ENCODE data around the gene CEPT1.

Gene CEPT1

DNA sequence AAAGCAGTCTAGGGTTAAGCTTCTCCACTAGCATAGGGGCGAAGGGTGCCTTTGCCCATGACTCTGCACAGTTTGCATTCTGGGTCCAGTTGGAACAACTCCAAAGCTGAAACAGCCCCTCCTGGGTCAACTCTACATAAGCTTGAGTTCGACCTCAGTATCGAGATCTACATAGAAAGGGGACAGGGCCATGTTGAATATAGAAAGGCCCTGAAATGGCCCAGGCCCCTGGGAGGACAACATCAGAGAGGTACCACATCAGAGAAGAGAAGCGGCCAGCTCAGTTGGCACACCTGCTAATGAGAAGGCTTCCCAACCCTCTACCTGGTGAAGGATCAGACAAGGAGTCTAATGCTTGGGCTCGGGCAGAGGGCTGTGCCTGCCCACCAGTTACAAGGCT is 58.8 kb downstream of the CEPT1 start:
- H3K4me1 ChIP-seq (ENCODE audit: control insufficient read depth, insufficient read depth, low read length) = peaks cover 4% of the 10 kb centered on the region
- H3K9me3 ChIP-seq (ENCODE audit: control insufficient read depth, insufficient read depth, low read length) = no peaks in the 10 kb centered on the region
- no peak overlapping the region for H3K4me3 ChIP-seq (ENCODE audit: low read depth, low read length)
- peaks cover 19% of the 10 kb centered on the region for H3K27me3 ChIP-seq (ENCODE audit: control insufficient read depth, insufficient read depth, low read length)
- H3K36me3 ChIP-seq (ENCODE audit: control insufficient read depth, insufficient read depth, low read length) = no peaks in the 10 kb centered on the region
- no peak overlapping the region for H3K9ac ChIP-seq (ENCODE audit: low read depth, low read length)

DNA sequence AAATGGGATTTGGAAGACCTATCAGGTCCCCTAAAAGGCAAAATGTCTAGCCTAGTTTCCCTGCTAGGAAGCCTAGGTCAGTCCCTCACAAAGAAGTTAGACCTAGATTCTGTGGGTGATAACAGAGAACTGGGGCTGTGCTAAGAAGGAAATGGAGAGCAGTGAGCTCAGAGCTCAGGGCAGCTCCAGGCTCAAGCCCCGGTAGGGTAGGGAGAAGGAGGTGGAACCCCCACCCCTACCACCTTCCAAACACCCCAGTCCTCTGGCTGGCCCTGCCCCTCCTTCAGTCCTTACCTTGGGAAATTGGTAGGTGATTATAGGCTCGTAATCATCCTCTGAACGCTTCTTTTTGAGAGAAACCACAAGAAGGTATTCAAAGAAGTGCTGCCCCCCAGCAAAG is 59.3 kb downstream of the CEPT1 start:
- Histone ChIP-seq H3K4me1 (ENCODE audit: control insufficient read depth, insufficient read depth, low read length) (peaks cover 4% of the 10 kb centered on the region), H3K9me3 (ENCODE audit: control insufficient read depth, insufficient read depth, low read length) (no peaks in the 10 kb centered on the region), H3K36me3 (ENCODE audit: control insufficient read depth, insufficient read depth, low read length) (no peaks in the 10 kb centered on the region), H3K4me3 (ENCODE audit: low read depth, low read length) (no peak overlapping the region), H3K9ac (ENCODE audit: low read depth, low read length) (no peak overlapping the region), H3K27me3 (ENCODE audit: control insufficient read depth, insufficient read depth, low read length) (peaks cover 20% of the 10 kb centered on the region)

DNA sequence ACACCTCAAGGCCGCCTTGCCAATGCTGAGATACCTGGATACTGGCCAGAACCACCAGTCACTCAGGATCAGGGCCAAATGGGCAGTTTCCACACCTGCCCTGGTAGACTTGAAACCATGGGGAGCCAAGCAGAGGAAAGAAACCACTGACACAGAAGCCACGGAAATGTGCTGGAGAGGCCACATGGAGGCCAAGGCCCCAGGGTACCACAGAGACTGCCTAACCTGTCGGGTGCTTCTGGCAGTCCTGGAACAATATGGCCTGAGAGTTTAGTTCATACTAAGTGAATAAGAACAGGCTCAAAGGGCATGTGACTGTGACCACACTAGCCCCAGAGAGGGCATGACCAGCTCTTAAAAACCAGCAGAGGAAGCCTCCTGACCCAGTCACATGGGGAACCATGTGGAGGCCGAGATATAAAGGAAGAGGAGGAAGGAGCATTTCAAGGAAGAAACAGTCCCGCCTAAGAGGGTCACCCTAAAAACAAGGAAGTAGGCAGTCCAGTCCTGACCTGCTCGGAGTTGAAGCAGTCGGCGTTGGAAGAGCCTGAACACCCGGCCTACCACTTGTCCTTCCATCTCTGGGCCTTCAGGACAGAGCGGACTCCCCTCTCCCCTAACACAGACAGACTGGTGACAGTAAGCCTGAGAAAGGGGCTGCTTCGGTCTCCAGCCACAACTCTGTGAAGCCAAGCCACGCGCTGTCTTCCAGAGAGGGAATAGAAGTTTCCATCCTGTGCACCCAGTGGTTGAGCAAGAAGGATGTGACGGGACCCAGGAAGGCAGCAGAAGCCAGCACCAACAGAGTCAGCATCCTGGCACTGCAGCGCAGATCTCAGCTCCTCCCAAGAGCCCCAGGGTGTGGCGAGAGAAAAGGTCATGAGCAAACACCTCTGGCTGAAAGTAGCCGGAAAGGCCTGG is 60.1 kb downstream of the CEPT1 start, which contains the start of gene DENND2D:
Gene DENND2D, minus strand, starts transcription at position 766 of the 921 bp plus-strand sequence. Its CDS starts 187 bp downstream, at position 579.
- H3K9ac ChIP-seq (ENCODE audit: low read depth, low read length) = no peak within 1 kb of the TSS
- no peak within 1 kb of the TSS for H3K4me3 ChIP-seq (ENCODE audit: low read depth, low read length)
- H3K4me1 ChIP-seq (ENCODE audit: control insufficient read depth, insufficient read depth, low read length) = peaks cover 4% of the 10 kb centered on the region
- H3K27me3 ChIP-seq (ENCODE audit: control insufficient read depth, insufficient read depth, low read length) = peaks cover 28% of the 10 kb centered on the region
- no peaks in the 10 kb centered on the region for H3K9me3 ChIP-seq (ENCODE audit: control insufficient read depth, insufficient read depth, low read length)
- H3K36me3 ChIP-seq (ENCODE audit: control insufficient read depth, insufficient read depth, low read length) = no peaks in the 10 kb centered on the region

DNA sequence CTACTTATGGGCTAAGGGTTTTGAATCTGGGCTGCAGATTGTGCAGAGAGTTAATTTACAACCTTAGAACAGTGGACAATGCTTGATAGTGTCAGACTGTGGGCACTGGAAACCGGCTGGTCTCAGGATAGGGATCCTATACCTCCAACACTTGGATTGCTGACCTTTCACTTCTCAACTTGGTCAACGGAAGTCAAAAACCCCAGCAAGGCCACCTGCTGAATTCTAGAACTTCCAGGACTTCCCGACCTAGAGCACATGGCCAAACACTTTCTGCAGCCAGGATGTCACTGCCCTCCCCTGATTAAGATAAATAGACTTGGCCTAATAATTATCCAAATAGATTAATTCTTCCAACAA is 60.8 kb downstream of the CEPT1 start:
- Histone ChIP-seq H3K4me3 (ENCODE audit: low read depth, low read length) (no peak overlapping the region), H3K36me3 (ENCODE audit: control insufficient read depth, insufficient read depth, low read length) (no peaks in the 10 kb centered on the region), H3K9ac (ENCODE audit: low read depth, low read length) (no peak overlapping the region), H3K4me1 (ENCODE audit: control insufficient read depth, insufficient read depth, low read length) (peaks cover 4% of the 10 kb centered on the region), H3K9me3 (ENCODE audit: control insufficient read depth, insufficient read depth, low read length) (no peaks in the 10 kb centered on the region), H3K27me3 (ENCODE audit: control insufficient read depth, insufficient read depth, low read length) (peaks cover 34% of the 10 kb centered on the region)

DNA sequence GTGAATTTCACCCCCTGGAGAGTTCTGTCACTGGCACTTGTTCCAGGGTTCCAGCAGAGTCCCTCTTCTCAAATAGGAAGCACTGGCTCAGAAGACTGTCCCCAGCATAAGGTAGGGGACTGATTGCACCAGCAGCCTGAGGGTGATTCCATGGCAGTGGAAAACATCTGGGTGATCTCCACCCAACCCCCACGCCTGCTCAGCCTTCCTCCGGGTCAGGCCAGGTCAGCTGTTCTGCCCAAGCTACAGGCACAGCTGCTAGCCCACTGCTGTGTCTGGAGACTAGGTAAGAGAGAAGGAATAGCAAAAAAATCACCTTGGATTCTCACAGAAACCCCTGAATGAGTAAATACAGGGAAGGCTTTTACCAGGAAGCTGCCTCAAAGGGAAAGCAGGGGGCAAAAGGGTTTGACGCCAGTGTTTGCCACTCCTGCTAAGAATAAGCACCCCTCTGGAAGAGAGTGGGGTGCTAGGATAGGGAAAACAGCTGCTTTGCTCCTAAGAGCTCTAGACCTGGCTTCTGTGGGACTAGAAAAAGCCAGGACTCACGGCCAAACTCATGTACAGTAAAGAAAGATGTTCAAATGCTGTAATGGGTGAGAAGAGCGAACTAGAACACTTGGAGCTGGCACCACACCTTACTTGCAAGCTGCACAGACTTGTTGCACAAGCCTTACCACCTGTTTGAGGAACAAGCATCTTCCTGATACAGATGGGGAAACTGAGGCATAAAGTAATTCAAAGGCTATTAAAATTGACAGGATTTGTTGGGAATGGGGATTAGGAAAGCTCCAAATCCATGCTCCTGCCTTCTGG is 61.5 kb downstream of the CEPT1 start:
- H3K27me3 ChIP-seq (ENCODE audit: control insufficient read depth, insufficient read depth, low read length) = peaks cover 40% of the 10 kb centered on the region
- peaks cover 4% of the 10 kb centered on the region for H3K4me1 ChIP-seq (ENCODE audit: control insufficient read depth, insufficient read depth, low read length)
- no peak overlapping the region for H3K4me3 ChIP-seq (ENCODE audit: low read depth, low read length)
- no peaks in the 10 kb centered on the region for H3K9me3 ChIP-seq (ENCODE audit: control insufficient read depth, insufficient read depth, low read length)
- no peak overlapping the region for H3K9ac ChIP-seq (ENCODE audit: low read depth, low read length)
- H3K36me3 ChIP-seq (ENCODE audit: control insufficient read depth, insufficient read depth, low read length) = no peaks in the 10 kb centered on the region

DNA sequence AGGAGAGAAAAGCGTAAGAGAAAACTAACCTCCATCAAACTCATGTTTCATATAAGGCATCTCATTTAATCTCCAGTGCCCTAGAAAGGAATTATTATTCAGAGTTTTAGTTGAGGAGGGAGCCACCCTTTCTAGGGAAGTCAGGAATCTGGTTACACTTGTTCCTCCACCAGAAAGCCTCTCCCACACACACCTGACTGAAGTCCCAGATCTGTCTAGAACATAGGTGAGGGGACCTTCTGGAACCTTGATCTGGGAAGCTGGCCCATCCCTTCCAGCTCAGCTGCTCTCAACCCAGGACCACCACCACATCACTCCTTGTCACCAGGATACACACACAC is 62.3 kb downstream of the CEPT1 start:
- H3K9ac ChIP-seq (ENCODE audit: low read depth, low read length) = no peak overlapping the region
- H3K27me3 ChIP-seq (ENCODE audit: control insufficient read depth, insufficient read depth, low read length) = peaks cover 41% of the 10 kb centered on the region
- no peak overlapping the region for H3K4me3 ChIP-seq (ENCODE audit: low read depth, low read length)
- peaks cover 4% of the 10 kb centered on the region for H3K4me1 ChIP-seq (ENCODE audit: control insufficient read depth, insufficient read depth, low read length)
- no peaks in the 10 kb centered on the region for H3K36me3 ChIP-seq (ENCODE audit: control insufficient read depth, insufficient read depth, low read length)
- no peaks in the 10 kb centered on the region for H3K9me3 ChIP-seq (ENCODE audit: control insufficient read depth, insufficient read depth, low read length)

DNA sequence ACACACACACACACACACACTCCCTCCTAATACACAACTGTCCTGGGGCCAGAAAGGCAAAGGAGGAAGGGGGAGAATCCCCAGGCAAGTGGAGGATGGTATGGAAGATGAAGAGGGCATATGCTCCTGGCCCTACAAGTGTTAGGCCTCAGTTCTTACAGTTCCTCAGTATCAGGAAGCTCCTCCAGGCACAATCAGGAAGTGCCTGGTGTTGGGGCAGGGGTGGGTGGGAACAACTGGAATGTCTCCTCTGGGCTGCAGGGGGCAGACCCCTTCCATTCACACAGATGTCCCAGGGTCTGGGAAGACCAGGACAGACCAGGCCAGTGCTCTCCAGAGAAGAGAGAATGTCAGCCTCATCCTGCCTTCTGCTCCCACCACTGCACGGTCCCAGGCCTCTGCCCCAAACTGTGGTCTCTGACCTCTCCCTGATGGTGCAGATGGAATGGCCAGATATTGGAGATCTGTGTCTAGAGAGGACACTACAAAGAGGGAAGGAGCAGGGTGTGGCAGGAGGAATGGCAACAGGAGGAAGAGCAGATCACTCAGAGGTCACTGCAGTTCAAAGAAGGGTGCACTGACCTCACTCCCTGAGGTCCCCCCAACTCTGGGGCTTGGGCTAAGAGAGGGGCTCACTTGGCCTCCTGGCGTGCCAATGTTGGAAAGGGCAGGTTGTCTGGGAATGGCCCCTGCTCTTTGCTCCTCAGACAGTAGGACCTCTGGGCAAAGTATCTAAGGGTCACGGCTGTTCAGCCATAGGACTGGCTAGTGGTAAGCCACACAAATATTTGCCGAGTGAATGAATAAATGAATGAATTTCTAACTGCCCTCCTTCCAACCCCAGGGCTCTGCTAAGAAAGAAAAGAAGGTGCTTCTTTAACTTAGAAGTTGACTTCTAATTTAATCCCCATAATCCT is 62.9 kb downstream of the CEPT1 start:
- peaks cover 4% of the 10 kb centered on the region for H3K4me1 ChIP-seq (ENCODE audit: control insufficient read depth, insufficient read depth, low read length)
- H3K36me3 ChIP-seq (ENCODE audit: control insufficient read depth, insufficient read depth, low read length) = no peaks in the 10 kb centered on the region
- no peaks in the 10 kb centered on the region for H3K9me3 ChIP-seq (ENCODE audit: control insufficient read depth, insufficient read depth, low read length)
- peaks cover 45% of the 10 kb centered on the region for H3K27me3 ChIP-seq (ENCODE audit: control insufficient read depth, insufficient read depth, low read length)
- no peak overlapping the region for H3K9ac ChIP-seq (ENCODE audit: low read depth, low read length)
- H3K4me3 ChIP-seq (ENCODE audit: low read depth, low read length) = peak overlapping the region; percentile 35

DNA sequence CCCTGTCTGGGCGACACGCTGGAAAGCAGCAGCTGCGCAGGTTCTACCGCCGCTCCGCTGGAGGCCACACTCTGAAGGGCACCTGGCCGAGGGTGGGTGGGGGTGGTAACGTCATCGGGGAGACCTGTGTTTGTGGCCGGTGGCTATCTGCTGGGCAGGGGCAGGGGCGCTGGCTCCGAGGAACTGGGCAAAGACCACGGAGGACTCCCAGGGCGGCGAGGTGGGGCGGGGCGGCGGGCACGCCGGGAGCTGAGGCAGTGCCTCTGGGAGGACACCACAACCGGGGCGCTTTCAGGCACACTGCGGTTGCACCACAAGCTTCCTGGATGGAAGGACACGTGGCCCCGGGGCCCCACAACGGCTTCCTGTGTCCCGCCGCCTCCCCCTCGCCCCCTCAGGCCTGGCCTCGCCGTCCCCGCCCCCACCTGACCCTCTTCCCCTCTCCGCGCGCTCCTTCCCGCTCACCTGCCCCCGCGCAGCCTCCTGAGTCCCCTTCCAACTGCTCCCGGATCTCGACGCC is 63.7 kb downstream of the CEPT1 start:
- Histone ChIP-seq H3K36me3 (ENCODE audit: control insufficient read depth, insufficient read depth, low read length) (no peaks in the 10 kb centered on the region), H3K27me3 (ENCODE audit: control insufficient read depth, insufficient read depth, low read length) (peaks cover 49% of the 10 kb centered on the region), H3K9me3 (ENCODE audit: control insufficient read depth, insufficient read depth, low read length) (no peaks in the 10 kb centered on the region), H3K9ac (ENCODE audit: low read depth, low read length) (no peak overlapping the region), H3K4me1 (ENCODE audit: control insufficient read depth, insufficient read depth, low read length) (peaks cover 4% of the 10 kb centered on the region), H3K4me3 (ENCODE audit: low read depth, low read length) (peak overlapping the region; percentile 35)

DNA sequence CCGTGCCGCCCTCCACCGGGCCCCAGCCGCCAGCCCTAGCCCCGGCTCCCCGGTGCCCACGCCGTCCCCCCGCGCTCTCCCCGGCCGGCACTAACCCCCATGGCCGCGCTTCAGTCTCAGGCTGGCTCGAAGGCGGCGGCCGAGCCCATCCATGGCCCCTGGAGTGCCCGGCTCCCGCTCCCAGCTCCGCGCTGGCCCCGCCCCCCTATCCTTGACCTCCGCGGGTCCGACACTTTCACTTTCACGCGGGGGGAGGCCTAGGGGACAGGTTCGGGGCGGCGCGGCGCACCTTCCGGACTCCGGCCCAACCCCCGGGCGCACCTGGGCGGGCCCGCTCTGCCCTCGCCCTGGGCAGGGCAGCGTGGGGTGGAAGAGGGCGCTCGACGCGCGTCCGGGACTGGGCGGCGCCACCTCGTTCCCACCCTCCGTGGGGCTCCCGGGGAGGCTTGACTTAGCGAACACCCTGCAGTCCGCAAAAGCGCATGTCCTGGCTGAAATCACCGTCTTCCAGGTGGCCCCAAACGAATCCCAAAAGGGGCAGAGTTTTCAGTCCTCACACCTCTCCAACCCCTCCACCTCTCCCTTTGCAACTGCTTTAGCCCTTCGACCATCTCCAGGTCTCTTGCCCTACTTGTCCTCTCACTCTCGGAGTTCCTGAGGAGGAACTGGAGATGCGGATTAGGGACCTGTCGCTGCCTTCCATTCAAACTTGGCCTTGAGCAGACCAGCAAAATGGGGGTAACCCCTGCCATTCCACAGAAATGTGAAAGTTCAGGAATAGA is 64.4 kb downstream of the CEPT1 start:
- H3K4me3 ChIP-seq (ENCODE audit: low read depth, low read length) = peak overlapping the region; percentile 35
- H3K4me1 ChIP-seq (ENCODE audit: control insufficient read depth, insufficient read depth, low read length) = peaks cover 4% of the 10 kb centered on the region
- H3K9ac ChIP-seq (ENCODE audit: low read depth, low read length) = no peak overlapping the region
- no peaks in the 10 kb centered on the region for H3K9me3 ChIP-seq (ENCODE audit: control insufficient read depth, insufficient read depth, low read length)
- H3K27me3 ChIP-seq (ENCODE audit: control insufficient read depth, insufficient read depth, low read length) = peaks cover 49% of the 10 kb centered on the region
- no peaks in the 10 kb centered on the region for H3K36me3 ChIP-seq (ENCODE audit: control insufficient read depth, insufficient read depth, low read length)

DNA sequence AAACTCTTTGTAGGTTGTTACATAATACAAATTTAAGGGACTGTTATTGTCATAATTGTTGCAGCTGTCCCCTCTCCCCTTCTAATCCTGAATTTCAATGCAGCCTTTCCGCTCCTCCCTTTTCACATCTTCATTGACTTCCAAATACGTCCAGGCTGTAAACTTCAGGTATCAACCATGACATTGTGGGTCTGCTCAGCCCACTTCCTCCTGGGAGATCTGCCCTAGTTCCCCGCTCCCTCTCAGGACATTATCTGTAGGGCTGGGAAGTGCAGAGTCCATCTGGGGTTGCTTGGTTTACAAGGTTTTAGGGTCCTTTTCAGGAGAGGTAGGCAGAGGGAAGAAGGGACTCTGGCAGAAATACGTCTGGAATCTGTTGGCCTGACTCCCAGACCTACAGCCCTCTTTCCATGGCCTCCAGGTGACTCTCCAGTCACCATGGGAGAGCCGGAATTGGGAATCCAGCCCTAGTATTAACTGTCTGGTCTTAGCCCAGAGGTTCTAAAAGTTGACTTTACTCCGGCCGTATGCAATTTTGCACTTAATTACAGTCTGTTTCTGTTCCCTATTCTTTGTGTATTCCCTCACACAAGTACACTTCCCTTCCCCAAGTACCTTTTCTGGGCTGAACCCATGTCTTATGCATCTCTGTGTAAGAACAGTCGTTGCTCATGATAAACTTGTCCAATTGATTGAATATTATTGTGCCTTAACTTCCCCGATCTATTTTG is 65.1 kb downstream of the CEPT1 start:
- Histone ChIP-seq H3K4me3 (ENCODE audit: low read depth, low read length) (no peak overlapping the region), H3K9ac (ENCODE audit: low read depth, low read length) (no peak overlapping the region), H3K27me3 (ENCODE audit: control insufficient read depth, insufficient read depth, low read length) (peaks cover 49% of the 10 kb centered on the region), H3K36me3 (ENCODE audit: control insufficient read depth, insufficient read depth, low read length) (no peaks in the 10 kb centered on the region), H3K4me1 (ENCODE audit: control insufficient read depth, insufficient read depth, low read length) (peaks cover 4% of the 10 kb centered on the region), H3K9me3 (ENCODE audit: control insufficient read depth, insufficient read depth, low read length) (no peaks in the 10 kb centered on the region)
